Retinal pigment epithelial cell (primary cell): Measurements from ENCODE around the gene AMER2.

ENCODE experiments used
- DNase-seq: peaks from one replicate; pipeline ENCODE4 v3.0.0-alpha.2; 2010; ENCODE audit warnings: low read depth
- H3K4me3 ChIP-seq: 2 replicates; pipeline ENCODE4 v1.5.1; 2011; ENCODE audit warnings: mild to moderate bottlenecking, low read length, control low read depth, moderate library complexity
- TF ChIP-seq, protein P1 (sequence below): conservative IDR thresholded peaks from 2 replicates; pipeline ENCODE4 v1.5.1; 2011; ENCODE audit warnings: low read depth, low read length, control low read depth, inconsistent platforms

AMER2 gene

DNA sequence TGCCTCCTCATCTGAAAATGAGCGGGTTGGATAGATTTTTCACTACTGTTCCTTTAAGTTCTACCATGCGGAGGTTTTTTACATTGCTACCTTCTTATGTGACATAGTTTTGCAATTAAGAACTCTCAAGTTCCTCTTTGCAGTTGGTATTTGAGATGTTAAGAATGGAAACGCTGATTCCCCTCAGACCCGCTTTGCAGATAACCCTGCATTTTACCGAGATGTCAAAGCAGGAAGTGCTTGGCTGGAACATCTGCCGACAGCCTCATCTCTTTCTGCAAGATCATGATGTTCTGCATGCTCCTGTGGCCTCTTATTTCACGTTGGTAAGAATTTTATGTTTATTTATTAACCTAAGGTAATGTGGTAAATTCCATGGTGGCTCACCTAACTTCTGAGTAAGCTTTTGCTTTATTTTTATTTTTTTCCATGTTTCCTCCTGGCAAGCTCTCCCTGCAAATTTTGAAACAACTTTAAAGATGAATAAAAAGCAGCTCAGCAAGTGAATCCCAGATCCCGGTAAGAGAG is 53.6 kb downstream of the AMER2 start:
- DNase-seq, result no peak
- TF ChIP-seq, protein P1, sequence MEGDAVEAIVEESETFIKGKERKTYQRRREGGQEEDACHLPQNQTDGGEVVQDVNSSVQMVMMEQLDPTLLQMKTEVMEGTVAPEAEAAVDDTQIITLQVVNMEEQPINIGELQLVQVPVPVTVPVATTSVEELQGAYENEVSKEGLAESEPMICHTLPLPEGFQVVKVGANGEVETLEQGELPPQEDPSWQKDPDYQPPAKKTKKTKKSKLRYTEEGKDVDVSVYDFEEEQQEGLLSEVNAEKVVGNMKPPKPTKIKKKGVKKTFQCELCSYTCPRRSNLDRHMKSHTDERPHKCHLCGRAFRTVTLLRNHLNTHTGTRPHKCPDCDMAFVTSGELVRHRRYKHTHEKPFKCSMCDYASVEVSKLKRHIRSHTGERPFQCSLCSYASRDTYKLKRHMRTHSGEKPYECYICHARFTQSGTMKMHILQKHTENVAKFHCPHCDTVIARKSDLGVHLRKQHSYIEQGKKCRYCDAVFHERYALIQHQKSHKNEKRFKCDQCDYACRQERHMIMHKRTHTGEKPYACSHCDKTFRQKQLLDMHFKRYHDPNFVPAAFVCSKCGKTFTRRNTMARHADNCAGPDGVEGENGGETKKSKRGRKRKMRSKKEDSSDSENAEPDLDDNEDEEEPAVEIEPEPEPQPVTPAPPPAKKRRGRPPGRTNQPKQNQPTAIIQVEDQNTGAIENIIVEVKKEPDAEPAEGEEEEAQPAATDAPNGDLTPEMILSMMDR, result no peak
- H3K4me3 ChIP-seq, result no peak overlapping the region

DNA sequence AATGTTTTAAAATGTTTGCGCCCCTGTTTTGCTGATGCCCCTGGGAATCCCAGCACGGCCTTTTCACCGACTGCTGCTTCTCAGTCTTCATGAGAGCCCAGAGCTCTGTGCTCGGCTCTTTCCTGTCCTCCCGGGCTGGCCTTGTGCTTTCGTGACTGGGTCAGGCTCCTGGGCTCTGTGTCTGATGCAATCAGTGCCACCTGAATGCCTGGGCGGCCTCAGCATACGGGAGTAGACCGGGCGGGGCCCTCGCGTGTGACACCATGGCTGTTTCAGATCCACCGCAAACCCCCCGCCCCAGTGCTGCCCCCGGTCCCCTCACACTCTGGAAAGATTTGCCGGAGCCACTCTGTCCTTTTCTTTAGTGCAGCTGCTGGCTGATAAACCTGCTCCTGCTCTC is 54.8 kb downstream of the AMER2 start:
- H3K4me3 ChIP-seq, result no peak overlapping the region
- TF ChIP-seq, protein P1, result no peak
- no peak for DNase-seq

DNA sequence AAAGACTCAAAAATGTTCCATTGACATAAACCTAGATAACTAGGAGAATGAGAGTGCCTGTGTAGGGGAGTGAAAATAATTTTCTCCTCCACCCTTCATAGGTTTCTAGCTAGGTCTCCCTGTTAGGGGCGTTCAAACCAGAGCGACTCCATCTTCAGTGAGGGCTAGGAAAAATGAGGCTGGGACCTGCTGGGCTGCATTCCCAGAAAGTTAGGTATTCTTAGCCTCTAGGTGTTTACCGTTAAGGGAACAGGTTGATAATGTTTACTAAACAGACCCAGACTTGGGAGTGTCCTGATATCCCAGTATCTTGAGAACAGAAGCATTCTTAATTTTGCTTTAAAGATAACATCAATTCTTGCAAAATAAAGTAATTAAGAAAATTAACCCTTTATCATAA is 56.0 kb downstream of the AMER2 start:
- no peak for DNase-seq
- TF ChIP-seq, protein P1, result no peak
- no peak overlapping the region for H3K4me3 ChIP-seq

DNA sequence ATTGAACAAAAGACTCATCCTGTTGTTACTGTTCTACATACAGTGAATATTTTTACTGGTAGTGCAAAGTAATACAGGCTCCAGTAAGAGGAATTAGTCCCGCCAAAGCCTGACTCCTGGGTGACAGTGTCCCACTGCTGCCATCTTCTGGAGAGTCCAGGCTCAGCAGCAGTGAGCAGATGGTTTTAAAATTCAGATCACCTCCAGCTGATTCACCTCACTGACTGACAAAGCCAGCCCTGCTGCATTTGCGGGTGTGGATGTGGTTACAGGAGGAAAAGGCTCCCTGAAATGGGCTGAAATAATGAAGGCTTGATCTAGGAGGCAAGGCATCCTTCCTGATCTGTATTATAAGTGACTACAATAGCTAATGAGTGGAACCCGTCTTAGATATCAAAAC is 57.9 kb downstream of the AMER2 start:
- TF ChIP-seq, protein P1, result peak; percentile 97
- no peak overlapping the region for H3K4me3 ChIP-seq
- peak; percentile 30 for DNase-seq

DNA sequence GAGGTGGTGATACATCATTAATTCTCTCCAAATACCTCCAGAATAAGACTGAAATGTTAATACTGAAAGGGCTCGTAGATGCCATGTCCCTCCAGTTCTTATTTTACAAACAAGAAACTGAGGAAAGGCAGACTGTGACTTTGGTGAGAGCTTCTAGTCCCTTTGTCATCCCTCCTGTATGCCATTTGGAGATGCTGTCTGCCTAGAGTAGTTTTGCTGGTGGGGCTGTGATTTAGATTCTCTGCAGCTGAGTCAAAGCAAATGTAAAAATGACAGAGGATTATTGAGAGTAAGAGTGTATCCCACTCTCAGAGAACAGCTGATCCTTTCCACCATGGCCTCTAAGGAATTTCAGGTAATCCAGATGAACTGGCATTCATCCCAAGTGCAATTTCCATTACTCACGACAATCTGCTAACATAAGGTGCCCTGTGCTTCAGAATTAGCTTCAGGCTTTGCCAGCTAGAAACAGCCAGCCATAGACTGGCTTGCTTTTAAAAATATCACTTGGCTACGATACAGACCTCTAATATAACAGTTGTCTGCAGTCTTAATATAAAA is 59.3 kb downstream of the AMER2 start:
- peak; percentile 22 for DNase-seq
- TF ChIP-seq, protein P1, result no peak
- H3K4me3 ChIP-seq, result no peak overlapping the region
